ENCODE measurements around the gene ERICH4. TPM values are rescaled to one million over a fixed set of nuclear protein-coding genes. Genes with fewer than 3 reads are reported as not detected.

The ERICH4 gene
- total and polyA plus RNA-seq, 2 donors (not counting 1 experiment from before 2014, with no cell fraction given), result not detected

GRCh38 chr19:41398050-41398418, 44.9 kb upstream of the ERICH4 start:
- Histone ChIP-seq H3K27ac (ENCODE audit: low read length in 2 of 2) (peak overlapping the region; percentile 94 to 96), H3K4me3 (ENCODE audit: control extremely low read depth in 1 of 5, extremely low read depth in 1 of 5, insufficient read depth in 1 of 5, low read depth in 2 of 5, low read length in 4 of 5) (peak overlapping the region; percentile 84 to 100 (median 90)), H3K9ac (ENCODE audit: low read length) (peak overlapping the region; percentile 86), H3K9me3 (ENCODE audit: control extremely low read depth in 1 of 3, control insufficient read depth in 2 of 3, insufficient read depth in 1 of 3, low read length in 2 of 3) (no peaks in the 10 kb centered on the region), H3K4me2 (replicated peaks; ENCODE audit: low read depth, low read length, poor library complexity, severe bottlenecking) (peak overlapping the region; percentile 88), H3K4me1 (ENCODE audit: control insufficient read depth in 2 of 2, insufficient read depth in 2 of 2, low read length in 2 of 2) (peaks cover 27 to 28% of the 10 kb centered on the region in 2 donors), H3K27me3 (replicated peaks in 1 of 4; ENCODE audit: control extremely low read depth in 1 of 4, control insufficient read depth in 3 of 4, insufficient read depth in 4 of 4, low read length in 3 of 4) (no peaks in the 10 kb centered on the region), H3K36me3 (replicated peaks in 1 of 2; ENCODE audit: control extremely low read depth in 1 of 2, control insufficient read depth in 1 of 2, extremely low read depth in 1 of 2, insufficient read depth in 2 of 2, low read length in 1 of 2) (peaks cover 0 to 11% of the 10 kb centered on the region in 2 experiments), H3K79me2 (ENCODE audit: control insufficient read depth, insufficient read depth, low read length) (peaks cover 75% of the 10 kb centered on the region), H4K20me1 (ENCODE audit: control insufficient read depth, insufficient read depth, low read length, poor library complexity, severe bottlenecking) (peaks cover 10% of the 10 kb centered on the region), H2AFZ (ENCODE audit: insufficient read depth, low read depth, low read length, poor library complexity, severe bottlenecking) (peak overlapping the region; percentile 88)
- Mint-ChIP-seq H3K27me3 (no peaks in the 10 kb centered on the region), H3K27ac (peak overlapping the region; percentile 99), H3K4me1 (peaks cover 45% of the 10 kb centered on the region), H3K9me3 (ENCODE audit: insufficient read depth) (no peaks in the 10 kb centered on the region), H3K4me3 (peak overlapping the region; percentile 96)
- DNase-seq (no peak), ATAC-seq (ENCODE audit: low read depth) (no peak)
- ChIA-PET POLR2A (interaction anchor here (0.5 to 0.8 kb wide), 3 partner anchors 34 to 194 kb away, joined by 3 to 6 read pairs (median 5); partner anchors contain the start of gene B9D2), CTCF (no interaction called here)
- 3% methylated on average over 4 of the region's 5 CpGs for WGBS (ENCODE audit: insufficient coverage)
- no peak for TF ChIP-seq EZH2 (IDR thresholded peaks at IDR 0.05; ENCODE audit: borderline replicate concordance, insufficient read depth, low read depth, low read length, poor library complexity, severe bottlenecking)
- TF ChIP-seq, protein P1, sequence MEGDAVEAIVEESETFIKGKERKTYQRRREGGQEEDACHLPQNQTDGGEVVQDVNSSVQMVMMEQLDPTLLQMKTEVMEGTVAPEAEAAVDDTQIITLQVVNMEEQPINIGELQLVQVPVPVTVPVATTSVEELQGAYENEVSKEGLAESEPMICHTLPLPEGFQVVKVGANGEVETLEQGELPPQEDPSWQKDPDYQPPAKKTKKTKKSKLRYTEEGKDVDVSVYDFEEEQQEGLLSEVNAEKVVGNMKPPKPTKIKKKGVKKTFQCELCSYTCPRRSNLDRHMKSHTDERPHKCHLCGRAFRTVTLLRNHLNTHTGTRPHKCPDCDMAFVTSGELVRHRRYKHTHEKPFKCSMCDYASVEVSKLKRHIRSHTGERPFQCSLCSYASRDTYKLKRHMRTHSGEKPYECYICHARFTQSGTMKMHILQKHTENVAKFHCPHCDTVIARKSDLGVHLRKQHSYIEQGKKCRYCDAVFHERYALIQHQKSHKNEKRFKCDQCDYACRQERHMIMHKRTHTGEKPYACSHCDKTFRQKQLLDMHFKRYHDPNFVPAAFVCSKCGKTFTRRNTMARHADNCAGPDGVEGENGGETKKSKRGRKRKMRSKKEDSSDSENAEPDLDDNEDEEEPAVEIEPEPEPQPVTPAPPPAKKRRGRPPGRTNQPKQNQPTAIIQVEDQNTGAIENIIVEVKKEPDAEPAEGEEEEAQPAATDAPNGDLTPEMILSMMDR (IDR thresholded peaks at IDR 0.05), result no peak
- intact Hi-C loops (cut with micrococcal nuclease), result loop anchor here (5.0 kb wide), 1 partner anchor 681 kb away; the partner anchor contains the start of genes COQ8B and ITPKC

- 14% methylated on average over 1 of the region's 3 CpGs for WGBS (ENCODE audit: insufficient coverage)
- ATAC-seq (ENCODE audit: low read depth) (no peak), DNase-seq (no peak)
- ChIA-PET POLR2A (interaction anchor here (0.5 to 0.8 kb wide), 3 partner anchors 35 to 194 kb away, joined by 3 to 6 read pairs (median 5); partner anchors contain the start of gene B9D2), CTCF (interaction anchor here (0.6 kb wide), 1 partner anchor 197 kb away, joined by 3 read pairs; no protein-coding TSS in a partner anchor)
- Histone ChIP-seq H3K4me2 (replicated peaks; ENCODE audit: low read depth, low read length, poor library complexity, severe bottlenecking) (peak overlapping the region; percentile 88), H3K9me3 (ENCODE audit: control extremely low read depth in 1 of 3, control insufficient read depth in 2 of 3, insufficient read depth in 1 of 3, low read length in 2 of 3) (no peaks in the 10 kb centered on the region), H3K36me3 (replicated peaks in 1 of 2; ENCODE audit: control extremely low read depth in 1 of 2, control insufficient read depth in 1 of 2, extremely low read depth in 1 of 2, insufficient read depth in 2 of 2, low read length in 1 of 2) (peaks cover 0 to 10% of the 10 kb centered on the region in 2 experiments), H2AFZ (ENCODE audit: insufficient read depth, low read depth, low read length, poor library complexity, severe bottlenecking) (no peak overlapping the region), H4K20me1 (ENCODE audit: control insufficient read depth, insufficient read depth, low read length, poor library complexity, severe bottlenecking) (peaks cover 10% of the 10 kb centered on the region), H3K27ac (ENCODE audit: low read length in 2 of 2) (peak overlapping the region in 1 of 2 donors; percentile 96), H3K79me2 (ENCODE audit: control insufficient read depth, insufficient read depth, low read length) (peaks cover 80% of the 10 kb centered on the region), H3K27me3 (replicated peaks in 1 of 4; ENCODE audit: control extremely low read depth in 1 of 4, control insufficient read depth in 3 of 4, insufficient read depth in 4 of 4, low read length in 3 of 4) (no peaks in the 10 kb centered on the region), H3K4me1 (ENCODE audit: control insufficient read depth in 2 of 2, insufficient read depth in 2 of 2, low read length in 2 of 2) (peaks cover 27 to 28% of the 10 kb centered on the region in 2 donors), H3K4me3 (ENCODE audit: control extremely low read depth in 1 of 5, extremely low read depth in 1 of 5, insufficient read depth in 1 of 5, low read depth in 2 of 5, low read length in 4 of 5) (peak overlapping the region; percentile 84 to 100 (median 90)), H3K9ac (ENCODE audit: low read length) (peak overlapping the region; percentile 86)
- TF ChIP-seq, protein P1 (IDR thresholded peaks at IDR 0.05), result no peak
- no peak for TF ChIP-seq EZH2 (IDR thresholded peaks at IDR 0.05; ENCODE audit: borderline replicate concordance, insufficient read depth, low read depth, low read length, poor library complexity, severe bottlenecking)
- intact Hi-C loops (cut with micrococcal nuclease), result loop anchor here (5.0 kb wide), 1 partner anchor 681 kb away; the partner anchor contains the start of genes COQ8B and ITPKC
- Mint-ChIP-seq H3K4me1 (peaks cover 45% of the 10 kb centered on the region), H3K4me3 (peak overlapping the region; percentile 96), H3K27ac (peak overlapping the region; percentile 65), H3K27me3 (no peaks in the 10 kb centered on the region), H3K9me3 (ENCODE audit: insufficient read depth) (no peaks in the 10 kb centered on the region)
These were observed 44.4 kb upstream of the ERICH4 start for GRCh38 chr19:41398598-41398997.

Measured in B cell (primary cell).